Hepatocyte (in vitro differentiated cells): Measurements from ENCODE around the gene JHY. TPM values are rescaled to one million over a fixed set of nuclear protein-coding genes. Genes with fewer than 3 reads are reported as not detected.

Experiments
- DNase-seq: peaks from one replicate; pipeline ENCODE4 v3.0.0-alpha.2; 2016; ENCODE audit warnings: low spot score
- H2AFZ ChIP-seq: fragments of 200-600 bp; sonication (generic); 2 replicates; pipeline ENCODE4 v1.6.0; 2016; ENCODE audit warnings: antibody characterized with exemption, mild to moderate bottlenecking
- H3K27ac ChIP-seq: fragments of 200-600 bp; sonication (generic); 2 replicates; pipeline ENCODE4 v1.5.1; 2016; ENCODE audit warnings: mild to moderate bottlenecking
- H3K27me3 ChIP-seq: fragments of 200-600 bp; sonication (generic); 2 replicates; pipeline ENCODE4 v1.6.1; 2016
- H3K36me3 ChIP-seq: fragments of 200-600 bp; sonication (generic); replicated peaks from 2 replicates; pipeline ENCODE4 v1.5.1; 2016; ENCODE audit warnings: low read depth; ENCODE audit not compliant: insufficient read depth
- H3K4me1 ChIP-seq: fragments of 200-600 bp; sonication (generic); 2 replicates; pipeline ENCODE4 v1.5.1; 2016; ENCODE audit warnings: mild to moderate bottlenecking, moderate library complexity; ENCODE audit not compliant: insufficient read depth
- H3K4me2 ChIP-seq: fragments of 200-600 bp; sonication (generic); 2 replicates; pipeline ENCODE4 v1.6.0; 2016
- H3K4me3 ChIP-seq: fragments of 200-600 bp; sonication (generic); 2 replicates; pipeline ENCODE4 v1.5.1; 2016; ENCODE audit warnings: mild to moderate bottlenecking
- H3K79me2 ChIP-seq: fragments of 200-600 bp; sonication (generic); 2 replicates; pipeline ENCODE4 v1.6.0; 2017; ENCODE audit warnings: mild to moderate bottlenecking
- H3K9me2 ChIP-seq: fragments of 200-600 bp; sonication (generic); replicated peaks from 2 replicates; pipeline ENCODE4 v1.6.0; 2017; ENCODE audit warnings: mild to moderate bottlenecking; ENCODE audit not compliant: insufficient read depth
- H3K9me3 ChIP-seq: fragments of 200-600 bp; sonication (generic); 2 replicates; pipeline ENCODE4 v1.5.1; 2016; ENCODE audit warnings: low read depth, mild to moderate bottlenecking
- H4K20me1 ChIP-seq: fragments of 200-600 bp; sonication (generic); 2 replicates; pipeline ENCODE4 v1.6.0; 2016; ENCODE audit warnings: mild to moderate bottlenecking; ENCODE audit not compliant: insufficient read depth, poor library complexity, severe bottlenecking
- CTCF ChIP-seq: fragments of 200-600 bp; sonication (generic); IDR thresholded peaks from 2 replicates; pipeline ENCODE4 v1.5.1; 2016; ENCODE audit warnings: antibody characterized with exemption, mild to moderate bottlenecking; ENCODE audit not compliant: poor library complexity
- EZH2 ChIP-seq: fragments of 200-600 bp; sonication (generic); IDR thresholded peaks from 2 replicates; pipeline ENCODE4 v1.6.1; 2016; ENCODE audit warnings: antibody characterized with exemption, mild to moderate bottlenecking, borderline replicate concordance
- EZH2phosphoT487 ChIP-seq: fragments of 200-600 bp; sonication (generic); IDR thresholded peaks from one replicate; pipeline ENCODE4 v1.6.1; 2018; ENCODE audit warnings: antibody characterized with exemption, mild to moderate bottlenecking, low read depth, moderate library complexity; ENCODE audit not compliant: unreplicated experiment, severe bottlenecking
- WGBS: methylation state at CpG from one replicate; pipeline ENCODE4 v1.1.6; 2016; ENCODE audit warnings: low lambda C conversion rate; ENCODE audit errors: missing lambda C conversion rate; 5-methylcytosine and 5-hydroxymethylcytosine counted together
- polyA plus RNA-seq: library from polyadenylated mRNA; unstranded; fragments of >200 nt; fragmentation: Nextera tagmentation; extraction: Ambion mirVana; gene quantifications from 2 replicates; pipeline ENCODE4 v1.2.1, GENCODE V29; 2016
- total RNA-seq: library from RNA; depleted of rRNA; stranded (reverse); fragments of >200 nt; gene quantifications from 2 replicates; pipeline ENCODE4 v1.2.3, GENCODE V29; 2014

JHY gene
- total and polyA plus RNA-seq, 2 experiments from 2014 or later = 2.8 to 3.0 TPM

DNA sequence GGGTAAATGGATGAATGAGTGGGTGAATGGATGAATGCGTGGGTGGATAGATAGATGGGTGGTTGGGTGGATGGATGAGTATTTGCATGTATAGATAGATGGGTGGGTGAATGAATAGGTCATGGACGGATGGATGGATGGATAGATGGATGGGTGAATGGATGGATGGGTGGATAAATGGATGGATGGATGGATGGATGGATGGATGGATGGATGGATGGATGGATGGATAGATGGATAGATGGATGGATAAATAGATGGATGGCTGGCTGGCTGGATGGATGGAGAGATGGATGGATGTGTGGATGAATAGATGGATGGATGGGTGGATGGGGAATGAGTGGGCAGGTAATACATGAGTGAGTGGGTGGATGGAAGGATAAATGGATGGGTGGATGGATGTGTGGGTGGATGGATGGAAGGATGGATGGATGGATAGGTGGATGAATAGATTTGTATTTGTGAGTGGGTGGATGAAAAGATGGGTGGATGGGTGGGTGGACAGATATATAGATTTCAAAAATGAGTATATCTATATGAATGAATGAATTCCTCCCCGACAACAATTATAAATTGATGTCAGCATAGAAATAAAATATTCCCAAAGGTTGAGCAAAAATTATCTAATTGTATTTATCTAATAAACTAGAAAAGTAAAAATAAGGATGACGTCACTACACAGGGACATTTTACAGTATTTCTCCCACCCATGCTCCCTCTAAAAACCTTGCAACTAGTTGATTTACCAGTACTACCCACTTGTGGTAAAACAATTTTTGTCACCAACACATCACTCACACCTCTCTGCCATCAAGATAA lies 44.8 kb upstream of the JHY start:
- no peak overlapping the region for H3K27ac ChIP-seq
- no peaks in the 10 kb centered on the region for H3K9me2 ChIP-seq
- H3K4me2 ChIP-seq = no peak overlapping the region
- no peaks in the 10 kb centered on the region for H3K27me3 ChIP-seq
- no peak overlapping the region for H2AFZ ChIP-seq
- no peak for DNase-seq
- TF ChIP-seq EZH2 = no peak
- no peak for TF ChIP-seq CTCF
- TF ChIP-seq EZH2phosphoT487 = no peak
- H3K4me1 ChIP-seq = no peaks in the 10 kb centered on the region
- WGBS = 90% methylated on average over 4 of the region's 4 CpGs
- H3K4me3 ChIP-seq = no peak overlapping the region
- H3K36me3 ChIP-seq = no peaks in the 10 kb centered on the region
- H3K79me2 ChIP-seq = no peaks in the 10 kb centered on the region
- H3K9me3 ChIP-seq = no peaks in the 10 kb centered on the region
- no peaks in the 10 kb centered on the region for H4K20me1 ChIP-seq

- no peak for TF ChIP-seq EZH2phosphoT487
- TF ChIP-seq EZH2 = no peak
- TF ChIP-seq CTCF = no peak
- H4K20me1 ChIP-seq = no peaks in the 10 kb centered on the region
- peak; percentile 50 for DNase-seq
- H3K9me3 ChIP-seq = no peaks in the 10 kb centered on the region
- no peaks in the 10 kb centered on the region for H3K79me2 ChIP-seq
- 48% methylated on average over 10 of the region's 10 CpGs for WGBS
- H3K27ac ChIP-seq = no peak overlapping the region
- H2AFZ ChIP-seq = no peak overlapping the region
- H3K36me3 ChIP-seq = no peaks in the 10 kb centered on the region
- no peaks in the 10 kb centered on the region for H3K9me2 ChIP-seq
- H3K27me3 ChIP-seq = no peaks in the 10 kb centered on the region
- no peaks in the 10 kb centered on the region for H3K4me1 ChIP-seq
- H3K4me3 ChIP-seq = no peak overlapping the region
- no peak overlapping the region for H3K4me2 ChIP-seq
Measured at GRCh38 chr11:122843281-122844141, 39.0 kb upstream of the JHY start.

GRCh38 chr11:122847466-122847865 lies 35.1 kb upstream of the JHY start:
- Histone ChIP-seq H3K9me2 (no peaks in the 10 kb centered on the region), H3K27me3 (no peaks in the 10 kb centered on the region), H3K4me2 (no peak overlapping the region), H4K20me1 (no peaks in the 10 kb centered on the region), H3K9me3 (no peaks in the 10 kb centered on the region), H2AFZ (no peak overlapping the region), H3K4me1 (no peaks in the 10 kb centered on the region), H3K79me2 (no peaks in the 10 kb centered on the region), H3K4me3 (no peak overlapping the region), H3K36me3 (no peaks in the 10 kb centered on the region), H3K27ac (no peak overlapping the region)
- no peak for DNase-seq
- WGBS = 57% methylated on average over 1 of the region's 1 CpG
- TF ChIP-seq CTCF (no peak), EZH2 (no peak), EZH2phosphoT487 (no peak)
